BLaER1 treated with 17β-estradiol and CSF1 and Interleukin-3, amounts not matched to agents 10 nM and 100 nM (cell line): ENCODE results near the gene CSF1R.

Experiments
- H3K27ac ChIP-seq, 11 experiments: shearing (Covaris generic); formaldehyde crosslinking; 2 replicates each; pipeline ENCODE4 v1.8.1; 2022
- H3K27me3 ChIP-seq, 11 experiments: shearing (Covaris generic); formaldehyde crosslinking; 2 replicates each; pipeline ENCODE4 v1.8.1; 2022
- H3K36me3 ChIP-seq, 11 experiments: shearing (Covaris generic); formaldehyde crosslinking; 2 replicates each; pipeline ENCODE4 v1.8.1; 2022
- H3K4me1 ChIP-seq, 10 experiments: shearing (Covaris generic); formaldehyde crosslinking; 2 replicates each; pipeline ENCODE4 v1.8.1; 2022
- H3K4me2 ChIP-seq, 11 experiments: shearing (Covaris generic); formaldehyde crosslinking; 2 replicates each; pipeline ENCODE4 v1.8.1; 2022
- H3K4me3 ChIP-seq, 10 experiments: shearing (Covaris generic); formaldehyde crosslinking; 2 replicates each; pipeline ENCODE4 v1.8.1; 2022
- H3K9ac ChIP-seq, 11 experiments: shearing (Covaris generic); formaldehyde crosslinking; 2 replicates each; pipeline ENCODE4 v1.8.1; 2022
- H3K9me3 ChIP-seq, 11 experiments: shearing (Covaris generic); formaldehyde crosslinking; replicated peaks in 1 of 11; 2 replicates each; pipeline ENCODE4 v1.8.1; 2022
- H4K20me1 ChIP-seq, 11 experiments: shearing (Covaris generic); formaldehyde crosslinking; 2 replicates each; pipeline ENCODE4 v1.8.1; 2022
- Cebpa-rat ChIP-seq, 11 experiments: shearing (Covaris generic); IDR thresholded peaks; 2 replicates each; pipeline ENCODE4 v1.8.1; 2022

CSF1R gene

GRCh38 chr5:150068472-150068871 is 17.9 kb downstream of the CSF1R start:
- peaks cover 0 to 67% (median 0%) of the 10 kb centered on the region in 11 experiments; a peak in 2 of 22 replicates for H4K20me1 ChIP-seq
- peak overlapping the region in 3 of 10 experiments; percentile 1 to 69 (median 63); a peak in 2 of 20 replicates for H3K4me3 ChIP-seq
- peaks cover 0 to 82% (median 15%) of the 10 kb centered on the region in 11 experiments; a peak in 14 of 22 replicates for H3K36me3 ChIP-seq
- H3K27me3 ChIP-seq = no peaks in the 10 kb centered on the region
- peaks cover 74 to 100% (median 86%) of the 10 kb centered on the region in 10 experiments for H3K4me1 ChIP-seq
- peak overlapping the region in 10 of 11 experiments; percentile 25 to 91 (median 86); a peak in 18 of 22 replicates for H3K9ac ChIP-seq
- H3K4me2 ChIP-seq = peak overlapping the region; percentile 92 to 100 (median 99)
- H3K27ac ChIP-seq = peak overlapping the region in 10 of 11 experiments; percentile 88 to 99 (median 94); a peak in 19 of 22 replicates
- H3K9me3 ChIP-seq = peaks cover 0 to 12% (median 10%) of the 10 kb centered on the region in 11 experiments; a peak in 18 of 22 replicates
- TF ChIP-seq Cebpa-rat (IDR thresholded peaks at IDR 0.05) = no peak

GRCh38 chr5:150068071-150068470 is 18.3 kb downstream of the CSF1R start:
- H3K4me3 ChIP-seq = peak overlapping the region in 6 of 10 experiments; percentile 0 to 69 (median 62); a peak in 3 of 20 replicates
- peaks cover 78 to 100% (median 90%) of the 10 kb centered on the region in 10 experiments for H3K4me1 ChIP-seq
- peaks cover 0 to 63% (median 0%) of the 10 kb centered on the region in 11 experiments; a peak in 2 of 22 replicates for H4K20me1 ChIP-seq
- H3K36me3 ChIP-seq = peaks cover 0 to 82% (median 15%) of the 10 kb centered on the region in 11 experiments; a peak in 14 of 22 replicates
- no peak for TF ChIP-seq Cebpa-rat (IDR thresholded peaks at IDR 0.05)
- peak overlapping the region; percentile 76 to 99 (median 93) for H3K27ac ChIP-seq
- H3K27me3 ChIP-seq = no peaks in the 10 kb centered on the region
- H3K4me2 ChIP-seq = peak overlapping the region; percentile 92 to 100 (median 99)
- peak overlapping the region; percentile 79 to 91 (median 85); a peak in 21 of 22 replicates for H3K9ac ChIP-seq
- peaks cover 0 to 8% (median 6%) of the 10 kb centered on the region in 11 experiments; a peak in 18 of 22 replicates for H3K9me3 ChIP-seq

- Histone ChIP-seq H3K4me3 (peak overlapping the region in 8 of 10 experiments; percentile 0 to 69 (median 62); a peak in 11 of 20 replicates), H3K9ac (peak overlapping the region; percentile 79 to 91 (median 85); a peak in 21 of 22 replicates), H3K27ac (peak overlapping the region; percentile 76 to 99 (median 93)), H3K4me1 (peaks cover 84 to 100% (median 96%) of the 10 kb centered on the region in 10 experiments), H3K4me2 (peak overlapping the region; percentile 92 to 100 (median 99)), H3K27me3 (no peaks in the 10 kb centered on the region), H3K36me3 (peaks cover 0 to 82% (median 15%) of the 10 kb centered on the region in 11 experiments; a peak in 13 of 22 replicates), H3K9me3 (peaks cover 0 to 2% (median 0%) of the 10 kb centered on the region in 11 experiments; a peak in 3 of 22 replicates), H4K20me1 (peaks cover 0 to 57% (median 0%) of the 10 kb centered on the region in 11 experiments; a peak in 2 of 22 replicates)
- peak in 2 of 11 experiments; percentile 1 to 5; a peak in 1 of 22 replicates for TF ChIP-seq Cebpa-rat (IDR thresholded peaks at IDR 0.05)
Measured at GRCh38 chr5:150067405-150067960, 18.9 kb downstream of the CSF1R start.

- Histone ChIP-seq H3K4me3 (peak overlapping the region; percentile 10 to 69 (median 62); a peak in 17 of 20 replicates), H3K4me2 (peak overlapping the region; percentile 92 to 100 (median 99)), H4K20me1 (peaks cover 0 to 51% (median 0%) of the 10 kb centered on the region in 11 experiments; a peak in 2 of 22 replicates), H3K27me3 (no peaks in the 10 kb centered on the region), H3K36me3 (peaks cover 0 to 82% (median 18%) of the 10 kb centered on the region in 11 experiments; a peak in 15 of 22 replicates), H3K9ac (peak overlapping the region; percentile 79 to 91 (median 85); a peak in 21 of 22 replicates), H3K4me1 (peaks cover 88 to 100% (median 99%) of the 10 kb centered on the region in 10 experiments), H3K27ac (peak overlapping the region; percentile 76 to 99 (median 93)), H3K9me3 (no peaks in the 10 kb centered on the region)
- peak in 9 of 11 experiments; percentile 35 to 84 (median 63); a peak in 13 of 22 replicates for TF ChIP-seq Cebpa-rat (IDR thresholded peaks at IDR 0.05)
Measured at GRCh38 chr5:150066901-150067396, 19.4 kb downstream of the CSF1R start.

- no peak for TF ChIP-seq Cebpa-rat (IDR thresholded peaks at IDR 0.05)
- H3K36me3 ChIP-seq = peaks cover 4 to 82% (median 23%) of the 10 kb centered on the region in 11 experiments; a peak in 18 of 22 replicates
- peaks cover 93 to 100% (median 99%) of the 10 kb centered on the region in 10 experiments for H3K4me1 ChIP-seq
- no peaks in the 10 kb centered on the region for H3K9me3 ChIP-seq
- peak overlapping the region; percentile 10 to 69 (median 62); a peak in 19 of 20 replicates for H3K4me3 ChIP-seq
- no peaks in the 10 kb centered on the region for H3K27me3 ChIP-seq
- peaks cover 0 to 46% (median 0%) of the 10 kb centered on the region in 11 experiments; a peak in 2 of 22 replicates for H4K20me1 ChIP-seq
- H3K4me2 ChIP-seq = peak overlapping the region; percentile 92 to 100 (median 99)
- H3K9ac ChIP-seq = peak overlapping the region; percentile 79 to 91 (median 85)
- peak overlapping the region; percentile 76 to 99 (median 93) for H3K27ac ChIP-seq
Measured at GRCh38 chr5:150066436-150066835, 19.9 kb downstream of the CSF1R start.

- Histone ChIP-seq H3K4me3 (peak overlapping the region; percentile 10 to 69 (median 62); a peak in 19 of 20 replicates), H3K4me2 (peak overlapping the region; percentile 92 to 100 (median 99)), H3K27ac (peak overlapping the region; percentile 76 to 99 (median 93)), H3K9me3 (no peaks in the 10 kb centered on the region), H3K27me3 (no peaks in the 10 kb centered on the region), H3K9ac (peak overlapping the region; percentile 79 to 91 (median 85)), H3K4me1 (peaks cover 93 to 100% (median 98%) of the 10 kb centered on the region in 10 experiments), H3K36me3 (peaks cover 8 to 82% (median 27%) of the 10 kb centered on the region in 11 experiments), H4K20me1 (peaks cover 0 to 41% (median 0%) of the 10 kb centered on the region in 11 experiments; a peak in 2 of 22 replicates)
- no peak for TF ChIP-seq Cebpa-rat (IDR thresholded peaks at IDR 0.05)
Measured at GRCh38 chr5:150065886-150066285, 20.5 kb downstream of the CSF1R start.

GRCh38 chr5:150065346-150065745 is 21.0 kb downstream of the CSF1R start:
- H3K36me3 ChIP-seq = peaks cover 13 to 82% (median 32%) of the 10 kb centered on the region in 11 experiments
- H3K4me2 ChIP-seq = peak overlapping the region; percentile 92 to 100 (median 99)
- no peaks in the 10 kb centered on the region for H3K27me3 ChIP-seq
- H3K4me3 ChIP-seq = peak overlapping the region; percentile 10 to 69 (median 62); a peak in 19 of 20 replicates
- no peaks in the 10 kb centered on the region for H3K9me3 ChIP-seq
- peaks cover 0 to 37% (median 0%) of the 10 kb centered on the region in 11 experiments; a peak in 2 of 22 replicates for H4K20me1 ChIP-seq
- H3K9ac ChIP-seq = peak overlapping the region; percentile 79 to 91 (median 85)
- peak overlapping the region; percentile 76 to 99 (median 93) for H3K27ac ChIP-seq
- TF ChIP-seq Cebpa-rat (IDR thresholded peaks at IDR 0.05) = no peak
- peaks cover 87 to 100% (median 97%) of the 10 kb centered on the region in 10 experiments for H3K4me1 ChIP-seq

- Histone ChIP-seq H3K9me3 (no peaks in the 10 kb centered on the region), H3K9ac (peak overlapping the region; percentile 79 to 91 (median 85); a peak in 21 of 22 replicates), H3K27me3 (no peaks in the 10 kb centered on the region), H3K4me3 (peak overlapping the region; percentile 10 to 69 (median 62); a peak in 19 of 20 replicates), H4K20me1 (peaks cover 0 to 32% (median 0%) of the 10 kb centered on the region in 11 experiments; a peak in 2 of 22 replicates), H3K27ac (peak overlapping the region; percentile 76 to 99 (median 93)), H3K4me2 (peak overlapping the region; percentile 92 to 100 (median 99)), H3K36me3 (peaks cover 18 to 82% (median 38%) of the 10 kb centered on the region in 11 experiments), H3K4me1 (peaks cover 84 to 100% (median 97%) of the 10 kb centered on the region in 10 experiments)
- no peak for TF ChIP-seq Cebpa-rat (IDR thresholded peaks at IDR 0.05)
Measured at GRCh38 chr5:150064681-150065220, 21.6 kb downstream of the CSF1R start.
